ENCODE measurements around the gene CUEDC1. TPM values are rescaled to one million over a fixed set of nuclear protein-coding genes. Genes with fewer than 3 reads are reported as not detected.

The CUEDC1 gene
- total and polyA plus RNA-seq, 9 of the 15 experiments (the other 6 are each of a cell fraction or from before 2014, with no cell fraction given): 0.20 to 4.1 (median 1.6) TPM; not detected in 1

- TF ChIP-seq ZNF583 (CRISPR knock-in tag; IDR thresholded peaks at IDR 0.05) (no peak), ESRRA (IDR thresholded peaks at IDR 0.05; ENCODE audit: borderline replicate concordance, low read depth) (no peak), ZNF408 (CRISPR knock-in tag; IDR thresholded peaks at IDR 0.05; ENCODE audit: low read depth) (no peak)
- Histone ChIP-seq H2AFZ (ENCODE audit: low read depth, low read length) (no peak overlapping the region), H3K27ac (ENCODE audit: extremely low read depth, low read depth, low read length) (no peak overlapping the region), H4K20me1 (replicated peaks; ENCODE audit: control insufficient read depth, insufficient read depth, low read length) (peaks cover 5% of the 10 kb centered on the region; the same call in 1 of the 2 replicates), H3K9me3 (replicated peaks; ENCODE audit: control insufficient read depth, insufficient read depth, low read depth, low read length) (no peaks in the 10 kb centered on the region), H3K79me2 (ENCODE audit: control insufficient read depth, insufficient read depth, low read length) (no peaks in the 10 kb centered on the region), H3K9me1 (ENCODE audit: control insufficient read depth, insufficient read depth, low read length) (no peaks in the 10 kb centered on the region), H3K4me2 (ENCODE audit: insufficient read depth, low read length) (no peak overlapping the region), H3K27me3 (ENCODE audit: control insufficient read depth in 2 of 2, insufficient read depth in 2 of 2, low read length in 2 of 2) (peaks cover 7 to 58% of the 10 kb centered on the region in 2 experiments; a peak in 4 of 5 replicates), H3K9ac (ENCODE audit: insufficient read depth in 1 of 2, low read depth in 2 of 2, low read length in 2 of 2) (no peak overlapping the region), H3K4me3 (no peak overlapping the region), H3K4me1 (replicated peaks in 1 of 2; ENCODE audit: control insufficient read depth in 2 of 2, insufficient read depth in 2 of 2, low read length in 2 of 2) (peaks cover 0 to 8% of the 10 kb centered on the region in 2 experiments; a peak in 2 of 5 replicates), H3K36me3 (ENCODE audit: control insufficient read depth, insufficient read depth, low read length) (no peaks in the 10 kb centered on the region)
- BruUV-seq (replicated peaks): no TSS peak
- no peak for FAIRE-seq
- no peak for ATAC-seq
- DNase-seq (ENCODE audit: extremely low read depth in 1 of 4, low spot score in 3 of 4): no peak
- in situ Hi-C loops (cut with MboI): no loop called here
- intact Hi-C loops (cut with micrococcal nuclease): no loop called here
- ChIA-PET CTCF (ENCODE audit: low intra/inter-chr PET ratio) (no interaction called here), POLR2A (interaction anchor here (0.6 to 1.5 kb wide), 4 partner anchors 8 to 1147 kb away, joined by 3 to 6 read pairs (median 4); no protein-coding TSS in a partner anchor)
- 2% methylated on average over 13 of the region's 13 CpGs for WGBS (ENCODE audit: insufficient coverage, low coverage, missing lambda C conversion rate)
Measured at GRCh38 chr17:57902117-57902799, 53.0 kb downstream of the CUEDC1 start.

- Histone ChIP-seq H3K36me3 (ENCODE audit: control insufficient read depth, insufficient read depth, low read length) (no peaks in the 10 kb centered on the region), H3K27ac (ENCODE audit: extremely low read depth, low read depth, low read length) (no peak overlapping the region), H3K9ac (ENCODE audit: insufficient read depth in 1 of 2, low read depth in 2 of 2, low read length in 2 of 2) (no peak overlapping the region), H3K4me2 (ENCODE audit: insufficient read depth, low read length) (no peak overlapping the region), H4K20me1 (replicated peaks; ENCODE audit: control insufficient read depth, insufficient read depth, low read length) (peaks cover 5% of the 10 kb centered on the region; the same call in 1 of the 2 replicates), H3K9me1 (ENCODE audit: control insufficient read depth, insufficient read depth, low read length) (no peaks in the 10 kb centered on the region), H3K9me3 (replicated peaks; ENCODE audit: control insufficient read depth, insufficient read depth, low read depth, low read length) (no peaks in the 10 kb centered on the region), H3K27me3 (ENCODE audit: control insufficient read depth in 2 of 2, insufficient read depth in 2 of 2, low read length in 2 of 2) (peaks cover 7 to 58% of the 10 kb centered on the region in 2 experiments; a peak in 4 of 5 replicates), H2AFZ (ENCODE audit: low read depth, low read length) (no peak overlapping the region), H3K4me1 (replicated peaks in 1 of 2; ENCODE audit: control insufficient read depth in 2 of 2, insufficient read depth in 2 of 2, low read length in 2 of 2) (peaks cover 0 to 8% of the 10 kb centered on the region in 2 experiments; a peak in 2 of 5 replicates), H3K79me2 (ENCODE audit: control insufficient read depth, insufficient read depth, low read length) (no peaks in the 10 kb centered on the region), H3K4me3 (no peak overlapping the region)
- POLR2A ChIA-PET: no interaction called here
- no peak for FAIRE-seq
- CTCF ChIA-PET (ENCODE audit: low intra/inter-chr PET ratio): no interaction called here
- no peak for DNase-seq (ENCODE audit: extremely low read depth in 1 of 4, low spot score in 3 of 4)
- 1% methylated on average over 6 of the region's 6 CpGs for WGBS (ENCODE audit: insufficient coverage, low coverage, missing lambda C conversion rate)
- TF ChIP-seq TGIF2 (CRISPR knock-in tag; IDR thresholded peaks at IDR 0.05) (no peak), RBM25 (IDR thresholded peaks at IDR 0.05; ENCODE audit: low read depth, low read length, severe bottlenecking) (peak; percentile 19)
- in situ Hi-C loops (cut with MboI) (no loop called here), intact Hi-C loops (cut with micrococcal nuclease) (no loop called here)
- BruUV-seq (replicated peaks): no TSS peak
- no peak for ATAC-seq
Measured at GRCh38 chr17:57900991-57901743, 54.0 kb downstream of the CUEDC1 start.
